ENCODE data around the gene ADAM10.

Gene ADAM10

DNA sequence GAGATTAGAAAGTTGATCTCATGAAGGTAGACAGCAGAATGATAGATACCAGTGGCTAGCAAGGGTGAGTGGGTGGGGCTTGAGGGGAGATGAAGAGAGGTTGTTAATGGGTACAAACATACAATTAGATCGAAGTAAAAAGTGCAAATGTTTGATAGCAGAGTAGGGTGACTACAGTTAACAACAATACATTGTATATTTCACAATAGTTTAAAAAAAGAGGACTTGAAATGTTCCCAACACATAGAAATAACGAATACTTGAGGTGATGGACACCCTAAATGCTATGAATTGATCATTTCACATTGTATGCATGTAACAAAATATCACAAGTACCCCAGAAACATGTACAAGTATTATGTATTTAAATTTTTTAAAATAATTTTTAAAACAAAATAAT lies 47.3 kb downstream of the ADAM10 start (continued):
- TF ChIP-seq ZNF433 (tag by site-specific recombination; IDR thresholded peaks at IDR 0.05; ENCODE audit: low read depth) (no peak), ZNF704 (tag by site-specific recombination; IDR thresholded peaks at IDR 0.05) (no peak)

DNA sequence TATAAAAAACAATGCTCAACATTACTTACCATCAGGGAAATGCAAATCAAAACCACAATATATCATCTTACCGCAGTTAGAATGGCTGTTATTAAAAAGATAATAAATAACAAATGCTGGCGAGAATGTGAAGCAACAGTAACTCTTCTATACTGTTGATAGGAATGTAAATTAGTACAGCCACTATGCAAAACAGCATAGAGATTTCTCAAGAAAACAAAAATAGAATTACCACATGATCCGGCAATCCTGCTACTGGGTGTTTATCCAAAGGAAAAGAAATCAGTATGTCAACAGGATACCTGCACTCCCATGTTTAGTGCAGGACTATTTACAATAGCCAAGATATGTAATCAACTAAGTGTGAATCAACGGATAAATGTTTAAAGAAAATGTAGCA lies 48.1 kb downstream of the ADAM10 start:
- POLR2A ChIA-PET = no interaction called here
- H3K4me3 ChIP-seq (ENCODE audit: low read depth, low read length) = no peak overlapping the region

GRCh38 chr15:58699769-58700168 lies 49.7 kb downstream of the ADAM10 start:
- Histone ChIP-seq H3K27ac (ENCODE audit: extremely low read depth, low read depth, low read length) (no peak overlapping the region), H3K9me3 (ENCODE audit: control insufficient read depth, insufficient read depth, low read depth, low read length) (no peaks in the 10 kb centered on the region), H3K4me3 (ENCODE audit: low read depth, low read length) (no peak overlapping the region), H3K4me1 (ENCODE audit: control insufficient read depth, insufficient read depth, low read length) (0 out of 2 replicates have a peak, but pooled peaks cover 4% of the 10 kb centered on the region), H3K36me3 (ENCODE audit: control insufficient read depth in 2 of 2, insufficient read depth in 1 of 2, low read length in 2 of 2) (no peaks in the 10 kb centered on the region; a peak in 1 of 3 replicates)
- POLR2A ChIA-PET = no interaction called here
- TF ChIP-seq, protein P1, sequence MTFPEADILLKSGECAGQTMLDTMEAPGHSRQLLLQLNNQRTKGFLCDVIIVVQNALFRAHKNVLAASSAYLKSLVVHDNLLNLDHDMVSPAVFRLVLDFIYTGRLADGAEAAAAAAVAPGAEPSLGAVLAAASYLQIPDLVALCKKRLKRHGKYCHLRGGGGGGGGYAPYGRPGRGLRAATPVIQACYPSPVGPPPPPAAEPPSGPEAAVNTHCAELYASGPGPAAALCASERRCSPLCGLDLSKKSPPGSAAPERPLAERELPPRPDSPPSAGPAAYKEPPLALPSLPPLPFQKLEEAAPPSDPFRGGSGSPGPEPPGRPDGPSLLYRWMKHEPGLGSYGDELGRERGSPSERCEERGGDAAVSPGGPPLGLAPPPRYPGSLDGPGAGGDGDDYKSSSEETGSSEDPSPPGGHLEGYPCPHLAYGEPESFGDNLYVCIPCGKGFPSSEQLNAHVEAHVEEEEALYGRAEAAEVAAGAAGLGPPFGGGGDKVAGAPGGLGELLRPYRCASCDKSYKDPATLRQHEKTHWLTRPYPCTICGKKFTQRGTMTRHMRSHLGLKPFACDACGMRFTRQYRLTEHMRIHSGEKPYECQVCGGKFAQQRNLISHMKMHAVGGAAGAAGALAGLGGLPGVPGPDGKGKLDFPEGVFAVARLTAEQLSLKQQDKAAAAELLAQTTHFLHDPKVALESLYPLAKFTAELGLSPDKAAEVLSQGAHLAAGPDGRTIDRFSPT (tag by site-specific recombination; IDR thresholded peaks at IDR 0.05) = no peak
- TF ChIP-seq ZNF169 (tag by site-specific recombination; IDR thresholded peaks at IDR 0.05) (no peak), ZNF621 (tag by site-specific recombination; IDR thresholded peaks at IDR 0.05) (no peak), ZNF501 (tag by site-specific recombination; IDR thresholded peaks at IDR 0.05) (no peak), ZNF37A (tag by site-specific recombination; IDR thresholded peaks at IDR 0.05) (no peak), SETDB1 (IDR thresholded peaks at IDR 0.05; ENCODE audit: insufficient read length, low read length) (no peak), ZNF274 (IDR thresholded peaks at IDR 0.05; ENCODE audit: low read length) (no peak), ZNF274 (tag by site-specific recombination; IDR thresholded peaks at IDR 0.05; ENCODE audit: borderline replicate concordance) (no peak), ZFP3 (tag by site-specific recombination; IDR thresholded peaks at IDR 0.05; ENCODE audit: low read depth) (no peak), ZNF404 (tag by site-specific recombination; IDR thresholded peaks at IDR 0.05) (no peak), ZNF211 (tag by site-specific recombination; IDR thresholded peaks at IDR 0.05; ENCODE audit: low read depth) (no peak)
- TF ChIP-seq, protein P2, sequence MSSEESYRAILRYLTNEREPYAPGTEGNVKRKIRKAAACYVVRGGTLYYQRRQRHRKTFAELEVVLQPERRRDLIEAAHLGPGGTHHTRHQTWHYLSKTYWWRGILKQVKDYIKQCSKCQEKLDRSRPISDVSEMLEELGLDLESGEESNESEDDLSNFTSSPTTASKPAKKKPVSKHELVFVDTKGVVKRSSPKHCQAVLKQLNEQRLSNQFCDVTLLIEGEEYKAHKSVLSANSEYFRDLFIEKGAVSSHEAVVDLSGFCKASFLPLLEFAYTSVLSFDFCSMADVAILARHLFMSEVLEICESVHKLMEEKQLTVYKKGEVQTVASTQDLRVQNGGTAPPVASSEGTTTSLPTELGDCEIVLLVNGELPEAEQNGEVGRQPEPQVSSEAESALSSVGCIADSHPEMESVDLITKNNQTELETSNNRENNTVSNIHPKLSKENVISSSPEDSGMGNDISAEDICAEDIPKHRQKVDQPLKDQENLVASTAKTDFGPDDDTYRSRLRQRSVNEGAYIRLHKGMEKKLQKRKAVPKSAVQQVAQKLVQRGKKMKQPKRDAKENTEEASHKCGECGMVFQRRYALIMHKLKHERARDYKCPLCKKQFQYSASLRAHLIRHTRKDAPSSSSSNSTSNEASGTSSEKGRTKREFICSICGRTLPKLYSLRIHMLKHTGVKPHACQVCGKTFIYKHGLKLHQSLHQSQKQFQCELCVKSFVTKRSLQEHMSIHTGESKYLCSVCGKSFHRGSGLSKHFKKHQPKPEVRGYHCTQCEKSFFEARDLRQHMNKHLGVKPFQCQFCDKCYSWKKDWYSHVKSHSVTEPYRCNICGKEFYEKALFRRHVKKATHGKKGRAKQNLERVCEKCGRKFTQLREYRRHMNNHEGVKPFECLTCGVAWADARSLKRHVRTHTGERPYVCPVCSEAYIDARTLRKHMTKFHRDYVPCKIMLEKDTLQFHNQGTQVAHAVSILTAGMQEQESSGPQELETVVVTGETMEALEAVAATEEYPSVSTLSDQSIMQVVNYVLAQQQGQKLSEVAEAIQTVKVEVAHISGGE (tag by site-specific recombination; conservative IDR thresholded peaks at IDR 0.05; ENCODE audit: low read depth) = no peak
- CTCF ChIA-PET = no interaction called here

More for the DNA sequence above, 48.1 kb downstream of the ADAM10 start:
- H3K36me3 ChIP-seq (ENCODE audit: control insufficient read depth in 2 of 2, insufficient read depth in 1 of 2, low read length in 2 of 2) = no peaks in the 10 kb centered on the region; a peak in 1 of 3 replicates
- H3K27ac ChIP-seq (ENCODE audit: extremely low read depth, low read depth, low read length) = no peak overlapping the region
- 0 out of 2 replicates have a peak, but pooled peaks cover 2% of the 10 kb centered on the region for H3K4me1 ChIP-seq (ENCODE audit: control insufficient read depth, insufficient read depth, low read length)
- TF ChIP-seq ZNF660 (tag by site-specific recombination; IDR thresholded peaks at IDR 0.05) (0 out of 2 replicates have a peak, but pooled peaks have one; percentile 25), ZNF16 (tag by site-specific recombination; IDR thresholded peaks at IDR 0.05; ENCODE audit: low read depth) (no peak)
- no peaks in the 10 kb centered on the region for H3K9me3 ChIP-seq (ENCODE audit: control insufficient read depth, insufficient read depth, low read depth, low read length)
- CTCF ChIA-PET = no interaction called here

All from HEK293 (cell line).